RWPE1 (cell line): ENCODE results near the gene GOLGA6L4.
"Not testable (repeated sequence)": the region's sequence is repeated elsewhere in the genome, so short reads cannot be mapped to it uniquely, and the experiment has no call there.

Source experiments
- CTCF ChIA-PET: fragments of 350-600 bp; sonication (Branson Sonifier 250); formaldehyde crosslinking; extraction: SDS; loops from one replicate; lab custom pipeline; 2021; lab: Yijun Ruan, JAX
- POLR2A ChIA-PET: fragments of 400-600 bp; formaldehyde crosslinking; extraction: SDS; loops from one replicate; lab custom pipeline; 2020; ENCODE audit warnings: antibody characterized with exemption; ENCODE audit not compliant: low non-redundant PET; lab: Yijun Ruan, JAX
- DNase-seq: peaks from one replicate; pipeline ENCODE4 v3.0.0; 2012; ENCODE audit warnings: low spot score
- H3K27ac ChIP-seq: fragments of 450-650 bp; 2 replicates; pipeline ENCODE4 v1.5.1; 2017

Gene GOLGA6L4

GRCh38 chr15:84235573-84235972, at the start of gene GOLGA6L4:
GOLGA6L4 (plus strand) TSS chr15:84235773; CDS start chr15:84235835, 62 bp downstream.
- CTCF ChIA-PET, POLR2A ChIA-PET, DNase-seq, H3K27ac ChIP-seq: not testable (repeated sequence)

GRCh38 chr15:84192982-84193381, 42.6 kb upstream of the GOLGA6L4 start:
- H3K27ac ChIP-seq, POLR2A ChIA-PET, CTCF ChIA-PET, DNase-seq: not testable (repeated sequence)

- CTCF ChIA-PET, H3K27ac ChIP-seq, DNase-seq, POLR2A ChIA-PET: not testable (repeated sequence)
These were observed 40.0 kb upstream of the GOLGA6L4 start for GRCh38 chr15:84195603-84196002.

GRCh38 chr15:84196530-84197188, 38.9 kb upstream of the GOLGA6L4 start:
- DNase-seq, CTCF ChIA-PET, H3K27ac ChIP-seq, POLR2A ChIA-PET: not testable (repeated sequence)

GRCh38 chr15:84199865-84200264, 35.7 kb upstream of the GOLGA6L4 start:
- CTCF ChIA-PET, DNase-seq, POLR2A ChIA-PET, H3K27ac ChIP-seq: not testable (repeated sequence)

- H3K27ac ChIP-seq, POLR2A ChIA-PET, CTCF ChIA-PET, DNase-seq: not testable (repeated sequence)
These were observed 10.9 kb downstream of the GOLGA6L4 start for GRCh38 chr15:84246441-84246840.
